ENCODE data around the gene TBXA2R.
"Not testable (repeated sequence)": the region's sequence is repeated elsewhere in the genome, so short reads cannot be mapped to it uniquely, and the experiment has no call there.

TBXA2R gene

DNA sequence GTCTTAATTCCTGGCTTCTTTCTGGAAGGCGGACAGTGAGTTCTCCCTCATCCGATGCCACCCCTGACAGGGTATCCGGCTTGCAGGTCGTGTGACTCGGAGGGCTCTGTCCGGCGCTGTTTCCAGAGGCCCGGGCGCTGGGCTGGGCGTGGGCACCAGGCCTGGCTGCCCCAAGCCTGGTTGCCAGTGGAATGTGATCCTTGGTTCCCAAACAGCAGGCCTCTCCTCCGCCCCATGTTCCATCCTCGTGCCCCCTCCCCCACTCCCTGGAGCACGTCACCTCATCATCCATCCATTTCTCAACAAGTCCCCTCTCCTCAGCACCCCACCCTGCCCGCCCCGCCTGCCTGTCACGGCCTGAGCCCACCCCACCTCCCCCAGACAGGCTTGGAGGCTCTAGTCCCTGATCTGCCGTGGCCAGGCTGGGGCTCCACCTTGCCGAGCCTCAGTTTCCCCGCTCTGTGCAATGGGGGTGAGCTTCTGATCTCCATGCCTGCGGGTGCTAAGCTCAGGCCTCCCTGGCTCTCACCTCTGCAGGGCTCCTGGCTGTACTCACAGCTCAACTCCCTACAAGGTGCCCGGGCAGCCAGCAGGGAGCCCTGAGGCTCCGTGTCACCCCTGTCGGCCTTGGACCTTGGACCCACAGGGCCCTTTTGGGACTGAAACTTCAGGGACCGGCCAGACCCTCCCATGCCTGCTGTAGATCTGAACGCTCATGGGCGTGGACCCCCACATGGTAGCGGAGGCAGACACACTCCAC is 2.3 kb downstream of the TBXA2R start:
- DNase-seq = no peak

DNA sequence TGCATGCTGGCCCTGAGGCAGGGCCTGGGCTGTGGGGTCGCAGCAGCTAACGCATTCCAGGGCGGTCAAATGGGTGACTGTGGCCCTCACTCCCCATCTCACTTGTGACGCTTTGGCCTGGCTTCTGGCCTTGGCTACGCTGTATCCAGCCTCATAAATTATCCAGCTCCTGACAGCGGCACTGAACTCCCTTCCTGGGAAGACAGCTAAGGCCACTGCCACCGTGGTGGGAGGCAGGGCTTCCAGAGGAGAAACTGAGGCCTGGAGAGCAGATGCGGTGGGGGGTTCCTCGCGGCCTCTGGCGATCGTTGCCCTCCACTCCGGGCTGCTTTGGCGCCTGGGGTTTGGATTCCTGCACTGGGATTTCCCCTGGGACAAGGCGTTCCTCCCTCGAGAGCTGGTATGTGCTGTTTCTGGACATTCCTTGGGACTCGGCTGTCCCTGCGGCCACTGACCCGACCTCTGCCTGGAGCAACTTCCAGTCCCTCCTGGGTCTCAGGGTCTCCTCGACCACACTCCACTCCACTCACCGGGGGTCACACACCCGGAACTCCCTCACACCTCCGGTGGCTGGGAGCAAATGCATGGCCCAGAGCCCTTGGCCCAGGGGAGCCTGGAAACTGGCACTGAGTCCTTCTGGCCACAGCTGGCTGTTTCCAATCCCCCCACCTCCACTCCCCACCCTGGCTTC is 3.4 kb downstream of the TBXA2R start:
- DNase-seq = no peak

DNA sequence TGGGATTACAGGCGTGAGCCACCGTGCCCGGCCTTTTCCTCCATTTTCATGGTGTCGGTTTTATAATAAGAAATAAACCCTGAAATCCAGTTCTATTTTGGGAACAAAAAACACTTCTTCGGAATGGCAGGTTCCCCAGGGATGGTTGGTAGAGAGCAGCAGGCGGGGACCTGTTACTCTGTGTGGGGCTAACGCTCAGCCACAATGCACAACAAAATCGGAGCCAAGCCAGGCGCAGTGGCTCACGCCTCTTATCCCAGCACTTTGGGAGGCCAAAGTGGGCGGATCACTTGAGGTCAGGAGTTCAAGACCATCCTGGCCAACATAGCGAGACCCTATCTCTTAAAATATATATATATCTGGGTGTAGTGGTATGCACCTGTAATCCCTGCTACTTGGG is 5.7 kb downstream of the TBXA2R start:
- DNase-seq = no peak

DNA sequence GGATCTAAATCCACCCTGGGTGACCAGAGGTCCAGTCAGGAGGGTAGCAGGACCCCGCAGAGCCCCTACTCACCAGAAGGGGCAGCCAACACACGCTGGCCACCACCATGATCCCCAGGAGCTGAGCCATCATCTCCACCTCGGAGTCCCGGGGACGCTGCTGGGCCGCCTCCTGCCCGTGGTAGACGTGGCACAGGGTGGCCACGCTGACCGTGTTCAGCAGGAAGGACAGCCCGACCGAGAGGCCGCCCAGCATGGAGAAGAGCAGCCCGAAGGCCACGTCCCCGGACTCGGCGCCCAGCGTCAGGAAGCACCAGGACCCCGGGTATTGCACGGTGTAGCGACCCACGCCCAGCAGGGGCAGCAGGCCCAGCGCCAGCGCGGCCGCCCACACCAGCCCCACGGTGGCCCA is 6.9 kb downstream of the TBXA2R start:
- no peak for DNase-seq

DNA sequence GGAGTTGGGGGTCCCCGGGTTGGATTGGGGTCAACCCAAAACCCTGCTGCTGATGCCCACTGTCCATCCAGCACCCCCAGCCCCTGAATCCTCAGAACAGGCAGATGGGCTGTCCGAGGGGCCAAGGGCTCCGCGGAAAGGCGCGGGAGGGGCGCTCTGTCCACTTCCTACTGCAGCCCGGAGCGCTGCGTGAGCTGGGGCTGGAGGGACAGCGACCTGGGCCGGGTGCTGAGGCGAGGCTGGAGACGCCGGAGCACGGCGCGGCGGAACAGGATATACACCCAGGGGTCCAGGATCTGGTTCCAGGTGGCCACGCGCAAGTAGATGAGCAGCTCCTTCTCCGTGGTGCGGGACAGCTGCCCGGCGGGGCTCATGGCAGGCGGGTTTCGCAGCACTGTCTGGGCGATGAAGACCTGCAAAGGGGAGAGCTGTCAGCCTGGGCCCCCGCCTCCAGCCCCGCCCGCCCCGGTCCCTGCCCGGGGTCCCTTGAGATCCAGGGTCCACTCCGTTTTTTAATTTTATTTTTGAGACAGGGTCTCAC is 11.1 kb downstream of the TBXA2R start:
- no peak for DNase-seq

DNA sequence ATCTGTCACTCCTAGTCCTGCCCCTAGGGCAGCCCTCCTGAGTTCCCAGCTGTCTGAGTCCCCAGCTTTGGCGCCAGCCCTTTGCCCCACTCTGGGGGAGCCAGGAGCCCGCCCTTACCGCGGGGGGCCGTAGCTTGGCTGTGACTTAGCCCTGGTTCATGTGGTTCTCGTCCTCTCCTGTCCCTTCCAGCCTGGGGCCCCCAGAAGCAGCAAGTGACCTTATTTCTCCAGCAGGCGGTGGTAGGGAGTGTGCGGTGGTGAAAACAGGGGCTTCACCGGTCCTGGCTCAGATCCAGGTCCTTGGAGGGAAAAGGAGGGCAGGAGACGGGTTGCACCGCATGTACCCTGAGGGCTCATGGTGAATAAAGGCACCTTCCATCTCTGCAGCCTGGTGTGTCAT is 13.5 kb downstream of the TBXA2R start:
- no peak for DNase-seq

DNA sequence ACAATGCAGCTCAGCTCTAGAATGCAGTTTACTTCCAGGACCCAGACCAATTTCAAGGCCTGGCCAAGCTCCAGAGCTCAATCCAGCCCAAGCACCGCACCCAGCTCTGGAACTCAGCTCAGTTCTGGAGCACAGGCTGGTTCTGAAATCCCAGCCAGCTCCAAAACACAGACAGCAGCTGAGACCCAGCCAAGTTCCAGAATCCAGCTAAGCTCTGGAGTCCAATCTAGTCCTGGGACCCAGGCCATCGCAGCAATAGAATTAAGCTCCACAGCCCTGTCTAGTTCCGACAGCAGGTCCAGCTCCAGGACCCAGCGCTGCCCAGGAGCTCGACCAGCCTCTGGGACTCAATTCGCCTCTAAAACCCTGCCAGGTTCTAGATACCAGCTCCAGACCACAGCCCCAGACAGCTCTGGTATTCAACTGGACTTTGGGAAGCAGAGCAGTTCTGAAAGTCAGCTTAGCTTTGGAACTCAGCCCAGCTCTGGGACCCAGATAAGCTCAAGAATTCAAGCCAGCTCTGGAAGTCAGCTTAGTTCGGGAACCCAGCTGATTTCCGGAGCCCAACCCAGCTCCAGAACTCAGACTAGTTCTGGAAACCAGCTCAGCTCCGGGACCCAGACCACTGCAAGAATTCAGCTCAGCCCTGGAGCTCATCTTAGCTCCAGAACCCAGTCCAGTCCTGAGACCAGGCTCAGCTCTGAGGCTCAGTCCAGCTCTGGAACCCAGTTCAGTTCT is 14.6 kb downstream of the TBXA2R start:
- DNase-seq = no peak

DNA sequence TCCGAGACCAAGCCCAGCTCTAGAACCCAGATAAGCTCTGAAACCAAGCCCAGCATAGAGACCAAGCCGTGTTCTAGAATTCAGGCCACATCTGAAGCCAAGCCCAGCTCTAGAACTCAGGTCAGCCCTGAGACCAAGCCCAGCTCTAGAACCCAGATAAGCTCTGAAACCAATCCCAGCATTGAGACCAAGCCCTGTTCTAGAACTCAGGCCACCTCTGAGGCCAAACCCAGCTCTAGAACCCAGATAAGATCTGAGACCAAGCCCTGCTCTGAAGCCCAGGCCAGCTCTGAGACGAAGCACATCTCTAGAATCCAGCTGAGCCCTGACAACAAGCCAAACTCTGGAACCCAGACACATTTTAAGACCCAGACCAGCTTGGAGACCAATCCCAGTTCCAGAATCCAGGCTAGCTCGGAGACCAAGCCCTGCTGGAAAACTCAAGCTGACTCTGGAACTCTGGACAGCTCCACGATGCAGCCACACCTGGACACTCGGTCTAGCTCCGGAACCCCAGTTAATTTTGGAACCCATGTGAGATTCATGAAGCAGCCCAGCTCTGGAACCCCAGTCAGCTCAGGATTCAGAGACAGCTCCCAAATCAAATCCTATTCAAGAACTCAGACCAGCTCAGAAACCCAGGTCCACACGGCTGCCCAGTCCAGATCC is 15.6 kb downstream of the TBXA2R start:
- DNase-seq = no peak

DNA sequence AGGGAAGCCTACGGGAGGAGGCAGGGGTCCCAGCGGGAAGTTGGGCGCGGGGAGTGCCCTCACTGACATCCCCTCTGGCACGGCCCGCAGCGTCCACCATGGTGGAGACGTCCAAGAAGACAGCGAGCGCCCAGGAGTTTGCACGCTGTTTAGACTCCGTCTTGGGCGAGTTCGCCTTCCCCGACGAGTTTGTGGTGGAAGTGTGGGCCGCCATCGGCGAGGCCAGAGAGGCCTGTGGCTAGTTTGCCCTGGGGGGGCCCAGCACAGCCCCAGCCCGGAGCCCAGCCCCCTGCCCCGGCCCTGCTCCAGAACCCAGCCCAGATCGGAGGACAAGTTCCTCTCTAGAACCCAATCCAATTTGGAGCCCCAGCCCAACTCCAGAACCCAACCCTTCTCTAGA is 16.7 kb downstream of the TBXA2R start:
- no peak for DNase-seq

DNA sequence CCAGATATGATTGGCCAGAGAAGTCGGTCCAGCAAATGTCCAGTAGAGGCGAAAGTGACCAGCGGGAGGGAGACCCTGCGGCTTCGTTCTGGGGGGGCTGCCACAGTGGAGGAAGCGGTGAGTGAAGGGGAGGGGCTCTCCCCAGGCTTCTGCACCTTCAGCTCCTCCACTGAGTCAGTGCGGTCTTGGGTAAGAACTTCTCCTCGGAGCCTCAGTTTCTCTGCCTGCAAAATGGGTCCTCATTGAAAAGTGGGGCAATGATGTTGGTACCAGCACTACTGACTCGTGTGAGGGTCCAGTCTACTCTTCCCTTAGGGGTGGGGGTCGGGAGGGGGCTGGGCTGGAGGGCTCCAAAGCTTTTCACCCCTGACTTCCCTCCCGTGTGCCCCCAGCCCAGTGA is 17.2 kb downstream of the TBXA2R start:
- DNase-seq = no peak

DNA sequence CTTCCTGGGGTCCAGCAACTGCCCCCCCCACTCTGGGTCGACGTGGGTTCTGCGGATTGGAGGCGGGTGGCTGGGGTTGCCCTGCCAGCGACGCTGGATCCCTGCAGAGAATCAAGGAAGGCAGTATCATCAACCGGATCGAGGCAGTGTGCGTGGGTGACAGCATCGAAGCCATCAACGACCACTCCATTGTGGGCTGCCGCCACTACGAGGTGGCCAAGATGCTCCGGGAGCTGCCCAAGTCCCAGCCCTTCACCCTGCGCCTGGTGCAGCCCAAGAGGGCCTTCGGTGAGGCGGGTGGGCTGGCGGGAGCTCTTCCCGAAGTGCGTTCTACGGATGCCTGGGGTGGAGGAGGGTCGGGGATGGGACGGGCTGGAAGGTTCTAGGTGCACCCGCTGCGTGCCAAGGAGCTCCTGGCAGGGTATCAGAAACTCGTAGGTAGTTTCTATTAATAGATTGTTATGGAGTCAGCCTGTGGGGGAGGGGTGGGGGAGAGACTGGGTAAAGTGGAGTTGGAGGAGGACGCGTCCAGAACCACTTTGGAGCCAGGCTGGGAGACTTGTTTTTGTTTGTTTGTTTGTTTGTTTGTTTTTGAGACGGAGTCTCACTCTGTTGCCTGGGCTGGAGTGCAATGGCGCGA is 19.8 kb downstream of the TBXA2R start:
- DNase-seq = no peak

DNA sequence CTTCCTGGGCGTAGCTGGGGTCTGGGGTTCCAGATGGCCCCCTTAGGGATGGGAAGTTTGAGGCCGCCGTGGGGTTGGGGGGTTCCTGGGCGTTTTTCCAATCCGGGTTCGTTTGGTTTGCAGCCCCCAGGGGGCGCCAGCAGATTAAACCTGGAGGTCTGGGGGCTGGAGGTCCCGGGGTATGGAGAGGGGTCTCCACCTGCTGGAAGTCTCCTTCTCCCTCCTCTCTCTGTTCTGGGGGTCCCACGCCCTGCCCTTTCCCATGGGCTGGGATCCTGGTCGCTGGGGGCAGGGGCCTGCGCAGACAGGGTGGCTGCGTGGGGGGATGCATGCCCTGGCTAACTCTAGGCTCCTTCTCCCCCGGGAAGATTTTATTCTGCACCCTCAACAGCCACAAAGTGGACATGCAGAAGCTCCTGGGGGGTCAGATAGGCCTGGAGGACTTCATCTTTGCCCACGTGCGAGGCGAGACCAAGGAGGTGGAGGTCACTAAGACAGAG is 20.5 kb downstream of the TBXA2R start:
- no peak for DNase-seq

DNA sequence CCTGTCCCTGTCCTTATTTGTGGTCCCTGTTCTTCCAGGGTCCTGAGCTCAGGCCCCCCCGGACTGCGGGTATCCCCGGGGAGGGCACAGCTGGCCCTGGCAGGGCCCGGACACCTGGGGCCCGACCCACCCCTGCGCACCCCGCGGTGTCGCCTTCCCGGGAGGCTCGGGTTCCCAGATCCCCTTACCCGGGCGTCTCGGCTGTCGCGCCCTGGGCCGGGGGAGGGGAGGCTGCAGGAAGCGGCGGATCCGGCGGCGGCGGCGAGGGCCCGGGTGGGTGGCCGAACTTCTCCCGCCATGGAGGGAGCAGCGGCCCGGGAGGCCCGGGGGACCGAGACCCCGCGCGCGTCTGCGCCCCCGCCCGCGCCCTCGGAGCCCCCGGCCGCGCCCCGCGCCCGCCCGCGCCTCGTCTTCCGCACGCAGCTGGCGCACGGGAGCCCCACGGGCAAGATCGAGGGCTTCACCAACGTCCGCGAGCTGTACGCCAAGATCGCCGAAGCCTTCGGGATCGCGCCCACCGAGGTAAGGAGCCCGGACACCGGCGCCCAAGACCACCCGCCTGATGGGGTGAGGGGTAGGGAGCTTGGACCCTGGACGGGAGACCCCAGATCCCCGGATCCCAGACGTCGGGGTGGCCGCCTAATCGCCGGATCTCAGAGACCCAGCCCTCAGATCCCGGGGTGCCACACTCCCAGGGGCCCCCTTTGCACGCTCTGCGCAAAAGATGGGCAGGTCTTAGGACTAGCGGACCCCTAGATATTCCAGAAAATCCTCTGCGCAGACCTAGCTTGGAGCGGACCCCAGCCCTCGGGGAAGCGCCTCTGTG is 21.2 kb downstream of the TBXA2R start, which contains the start of gene GIPC3:
GIPC3 (plus strand) TSS at position 178 of the 826 bp plus-strand sequence; CDS start at position 298, 120 bp downstream.
- no peak for DNase-seq

DNA sequence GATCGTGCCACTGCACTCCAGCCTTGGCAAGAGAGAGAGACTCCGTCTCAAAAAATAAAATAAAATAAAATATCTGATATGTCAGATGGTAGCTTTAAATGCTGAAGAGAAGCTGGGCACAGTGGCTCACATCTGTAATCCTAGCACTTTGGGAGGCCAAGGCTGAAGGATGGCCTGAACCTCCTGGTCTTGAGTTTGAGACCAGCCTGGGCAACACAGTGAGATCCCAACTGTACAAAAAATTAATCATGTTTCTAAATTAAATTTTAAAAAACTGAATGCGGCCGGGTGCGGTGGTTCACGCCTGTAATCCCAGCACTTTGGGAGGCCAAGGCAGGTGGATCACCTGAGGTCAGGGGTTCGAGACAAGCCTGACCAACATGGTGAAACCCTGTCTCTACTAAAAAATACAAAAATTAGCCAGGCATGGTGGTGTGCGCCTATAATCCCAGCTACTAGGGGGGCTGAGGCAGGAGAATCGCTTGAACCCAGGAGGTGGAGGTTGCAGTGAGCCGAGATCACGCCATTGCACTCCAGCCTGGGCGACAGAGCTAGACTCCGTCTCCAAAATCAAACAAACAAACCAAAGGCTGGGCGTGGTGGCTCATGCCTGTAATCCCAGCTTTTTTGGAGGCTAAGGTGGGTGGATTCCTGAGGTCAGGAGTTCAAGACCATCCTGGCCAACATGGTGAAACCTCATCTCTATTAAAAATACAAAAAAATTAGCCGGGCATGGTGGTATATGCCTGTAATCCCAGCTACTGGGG is 22.5 kb downstream of the TBXA2R start:
- DNase-seq = not testable (repeated sequence)

DNA sequence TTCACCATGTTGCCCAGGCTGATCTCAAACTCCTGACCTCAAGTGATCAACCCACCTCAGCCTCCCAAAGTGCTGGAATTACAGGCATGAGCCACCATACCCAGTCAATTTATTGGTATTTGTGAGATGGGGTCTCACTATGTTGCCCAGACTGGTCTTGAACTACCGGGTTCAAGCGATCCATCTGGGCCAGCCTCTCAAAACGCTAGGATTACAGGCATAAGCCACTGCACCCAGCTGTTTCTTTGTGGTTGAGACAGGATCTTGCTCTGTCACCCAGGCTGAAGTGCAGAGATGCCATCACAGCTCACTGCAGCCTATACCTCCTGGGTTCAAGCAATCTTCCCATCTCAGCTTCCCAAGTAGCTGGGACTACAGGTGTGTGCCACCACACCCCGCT is 24.9 kb downstream of the TBXA2R start:
- DNase-seq = not testable (repeated sequence)

DNA sequence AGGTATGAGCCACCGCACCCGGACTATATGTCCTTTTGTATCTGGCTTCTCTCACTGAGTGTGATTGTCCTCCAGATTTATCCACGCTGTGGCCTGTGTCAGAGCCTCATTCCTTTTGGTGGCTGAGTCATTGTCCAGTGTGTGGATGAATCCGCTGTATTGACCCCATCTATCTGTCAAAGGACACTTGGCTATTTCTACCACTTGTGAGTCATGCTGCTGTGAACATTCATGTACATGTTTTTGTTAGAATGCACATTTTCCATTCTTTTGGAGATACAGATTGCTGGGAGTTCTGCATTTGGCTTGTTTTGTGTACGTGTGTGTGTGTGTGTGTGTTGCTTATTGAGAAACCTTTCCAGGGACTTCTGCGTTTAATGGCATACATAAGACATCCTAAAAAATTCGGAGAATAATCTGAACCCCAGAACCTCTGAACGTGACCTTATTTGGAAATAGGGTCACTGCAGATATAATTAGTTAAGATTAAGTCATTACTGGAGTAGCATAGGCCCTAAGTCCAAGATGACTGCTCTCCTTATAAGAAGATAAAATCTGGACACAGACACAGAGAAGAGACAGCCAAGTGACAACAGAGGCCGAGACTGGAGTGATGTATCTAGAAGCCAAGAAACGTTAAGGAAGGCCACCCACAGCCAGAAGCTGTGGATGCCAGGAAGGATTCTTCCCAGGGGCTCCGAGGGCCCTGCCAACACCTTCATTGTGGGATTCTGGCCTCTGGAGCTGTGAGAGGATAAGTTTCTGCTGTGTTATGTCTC is 26.3 kb downstream of the TBXA2R start:
- no peak for DNase-seq

DNA sequence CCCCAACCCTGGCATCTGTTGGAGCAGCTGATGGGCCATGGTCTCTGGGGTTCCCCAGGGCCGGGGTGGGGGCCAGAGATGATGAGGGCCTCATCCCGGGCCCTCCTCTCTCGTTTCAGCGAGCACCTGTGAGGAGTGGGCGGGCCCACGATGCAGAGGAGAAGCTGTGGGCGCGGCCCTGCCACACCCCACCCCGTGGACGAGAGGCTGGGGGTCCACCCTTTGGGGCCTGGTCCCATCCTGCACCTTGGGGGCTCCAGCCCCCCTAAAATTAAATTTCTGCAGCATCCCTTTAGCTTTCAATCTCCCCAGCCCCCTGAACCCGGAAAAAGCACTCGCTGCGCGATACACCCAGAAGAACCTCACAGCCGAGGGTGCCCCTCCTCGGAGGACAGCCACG is 28.3 kb downstream of the TBXA2R start:
- no peak for DNase-seq

DNA sequence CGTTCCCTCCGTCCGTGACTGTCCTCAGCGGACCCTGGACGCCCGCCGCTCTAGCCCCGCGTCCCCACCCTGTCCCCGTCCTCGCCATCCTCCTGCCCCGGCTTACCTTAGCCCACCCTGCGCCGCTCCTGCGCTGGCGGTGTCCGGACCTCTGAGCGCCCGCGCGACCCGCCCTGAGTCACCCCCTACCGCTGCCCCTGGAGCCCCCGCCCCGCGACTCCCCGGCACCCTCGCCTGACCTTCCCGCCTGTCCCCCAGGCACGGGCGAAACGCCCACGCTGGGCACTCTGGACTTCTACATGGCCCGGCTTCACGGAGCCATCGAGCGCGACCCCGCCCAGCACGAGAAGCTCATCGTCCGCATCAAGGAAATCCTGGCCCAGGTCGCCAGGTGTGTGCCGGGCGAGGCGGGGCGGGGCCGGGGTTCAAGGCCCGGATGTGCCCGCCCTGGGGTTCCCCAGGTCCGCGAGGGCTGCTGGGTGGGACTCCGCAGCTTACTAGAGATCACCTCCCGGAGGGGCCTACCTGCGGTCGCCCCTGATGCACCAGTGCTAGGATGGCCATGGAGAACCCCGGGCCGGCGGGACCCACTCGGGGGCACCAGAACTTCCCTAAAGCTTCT is 28.8 kb downstream of the TBXA2R start:
- DNase-seq = no peak
